A549 (cell line): Measurements from ENCODE around the gene CFAP58. TPM values are rescaled to one million over a fixed set of nuclear protein-coding genes. Genes with fewer than 3 reads are reported as not detected.

Experiments used
- ATAC-seq, 2 experiments: fragments of 200-7000 bp in 1 of 2; fragments of >200 bp in 1 of 2; cut with Nextera tagmentation in 1 of 2; cut with Tn5 transposase in 1 of 2; 3 replicates each; pipeline versions ENCODE4 v1.8.0 to v1.9.1; 2018 to 2020; ENCODE audit warnings: mild to moderate bottlenecking in 1 of 2, moderate library complexity in 1 of 2
- CTCF ChIA-PET: fragments of 300-600 bp; sonication (Branson Sonifier 250); formaldehyde crosslinking; extraction: SDS; loops from one replicate; lab custom pipeline; 2021; ENCODE audit warnings: antibody characterized with exemption, inconsistent platforms; lab: Yijun Ruan, JAX
- POLR2A ChIA-PET: fragments of 350-600 bp; formaldehyde crosslinking; extraction: SDS; loops from one replicate; lab custom pipeline; 2021; ENCODE audit warnings: antibody characterized with exemption, inconsistent platforms; lab: Yijun Ruan, JAX
- DNase-seq, 2 experiments: peaks; one replicate each; pipeline versions ENCODE4 v3.0.0 to v3.0.0-alpha.2; 2011 to 2016; ENCODE audit warnings: low read depth in 1 of 2, low spot score in 1 of 2
- FAIRE-seq: peaks from 2 replicates; lab custom pipeline; 2011; peaks lifted over from hg19 to GRCh38; lab: Jason Lieb, UNC
- H3K27ac ChIP-seq, 2 experiments: fragments of >200 bp; sonication (Bioruptor Twin); formaldehyde crosslinking; 3 replicates each; pipeline ENCODE4 v1.5.1; 2016 to 2017
- H3K4me1 ChIP-seq: fragments of >200 bp; sonication (Bioruptor Twin); formaldehyde crosslinking; 3 replicates; pipeline ENCODE4 v1.6.1; 2016
- H3K4me2 ChIP-seq: fragments of >200 bp; sonication (Bioruptor Twin); formaldehyde crosslinking; 3 replicates; pipeline ENCODE4 v1.6.1; 2016
- H3K4me3 ChIP-seq: fragments of >200 bp; sonication (Bioruptor Twin); formaldehyde crosslinking; 3 replicates; pipeline ENCODE4 v1.5.1; 2016
- H3K9me3 ChIP-seq: fragments of >200 bp; sonication (Bioruptor Twin); formaldehyde crosslinking; 3 replicates; pipeline ENCODE4 v1.6.1; 2016
- EHMT2 ChIP-seq: fragments of 200-600 bp; sonication (generic); IDR thresholded peaks from 2 replicates; pipeline ENCODE4 v1.6.1; 2016; ENCODE audit warnings: antibody characterized with exemption, low read depth, mild to moderate bottlenecking, moderate library complexity
- EP300 ChIP-seq, 2 experiments: fragments of >200 bp; sonication (Bioruptor Twin); formaldehyde crosslinking; IDR thresholded peaks; 2 replicates in 1 of 2; 3 replicates in 1 of 2; pipeline ENCODE4 v1.6.1; 2016 to 2017
- FOSB ChIP-seq: fragments of 250-450 bp; sonication (Bioruptor Pico); IDR thresholded peaks from 2 replicates; pipeline ENCODE4 v1.5.0; 2020; ENCODE audit warnings: mild to moderate bottlenecking, moderate library complexity
- FOSL2 ChIP-seq, 2 experiments: fragments of 450-650 bp in 1 of 2; fragments of >200 bp in 1 of 2; sonication (Bioruptor Twin) in 1 of 2; formaldehyde crosslinking; IDR thresholded peaks; 2 replicates each; pipeline versions ENCODE4 v1.5.0 to v1.6.1; 2016 to 2020; ENCODE audit warnings: mild to moderate bottlenecking in 1 of 2, moderate library complexity in 1 of 2
- GATA3 ChIP-seq: IDR thresholded peaks from 2 replicates; pipeline ENCODE4 v1.6.1; 2012; ENCODE audit warnings: borderline replicate concordance
- HEYL ChIP-seq: fragments of 250-450 bp; sonication (Bioruptor Pico); IDR thresholded peaks from 2 replicates; pipeline ENCODE4 v1.8.0; 2021; ENCODE audit warnings: mild to moderate bottlenecking, moderate library complexity
- HOXB13 ChIP-seq: fragments of 250-450 bp; sonication (Bioruptor Pico); IDR thresholded peaks from 2 replicates; pipeline ENCODE4 v1.5.0; 2020; ENCODE audit warnings: low read depth, mild to moderate bottlenecking, moderate library complexity
- JUN ChIP-seq, 2 experiments: fragments of >200 bp; sonication (Bioruptor Twin); formaldehyde crosslinking; IDR thresholded peaks; 2 replicates in 1 of 2; 3 replicates in 1 of 2; pipeline ENCODE4 v1.6.1; 2016 to 2017
- KDM1A ChIP-seq: fragments of 200-600 bp; sonication (generic); IDR thresholded peaks from 2 replicates; pipeline ENCODE4 v1.6.1; 2016; ENCODE audit warnings: low read depth, mild to moderate bottlenecking
- MAZ ChIP-seq: fragments of 150-350 bp; IDR thresholded peaks from 2 replicates; pipeline ENCODE4 v1.6.1; 2014; ENCODE audit warnings: antibody characterized with exemption, low read depth, low read length, borderline replicate concordance
- MYC ChIP-seq: IDR thresholded peaks from 2 replicates; pipeline ENCODE4 v1.6.1; 2012; ENCODE audit warnings: mild to moderate bottlenecking, inconsistent platforms, low read length, improper control_type of control experiment, borderline replicate concordance
- PHF8 ChIP-seq: fragments of 200-600 bp; sonication (generic); IDR thresholded peaks from 2 replicates; pipeline ENCODE4 v1.6.1; 2016; ENCODE audit warnings: low read depth, mild to moderate bottlenecking, antibody characterized with exemption, moderate library complexity, borderline replicate concordance
- RAD21 ChIP-seq, 2 experiments: fragments of >200 bp in 1 of 2; sonication (Bioruptor Twin) in 1 of 2; formaldehyde crosslinking in 1 of 2; IDR thresholded peaks in 1 of 2; conservative IDR thresholded peaks in 1 of 2; 2 replicates in 1 of 2; 3 replicates in 1 of 2; pipeline ENCODE4 v1.6.1; 2012 to 2018; ENCODE audit warnings: inconsistent platforms in 1 of 2
- RCOR1 ChIP-seq: fragments of 150-350 bp; IDR thresholded peaks from 2 replicates; pipeline ENCODE4 v1.6.1; 2014; ENCODE audit warnings: antibody characterized with exemption, low read length, low read depth
- SMC3 ChIP-seq: fragments of >200 bp; sonication (Bioruptor Twin); formaldehyde crosslinking; IDR thresholded peaks from 3 replicates; pipeline ENCODE4 v1.6.1; 2018; ENCODE audit warnings: inconsistent platforms
- SREBF2 ChIP-seq: fragments of 450-650 bp; IDR thresholded peaks from 2 replicates; pipeline ENCODE4 v1.6.1; 2014; ENCODE audit warnings: mild to moderate bottlenecking, moderate library complexity
- TP53 ChIP-seq: fragments of 250-450 bp; sonication (Bioruptor Pico); IDR thresholded peaks from 2 replicates; pipeline ENCODE4 v1.5.0; 2021; ENCODE audit warnings: mild to moderate bottlenecking, moderate library complexity
- ZFP36 ChIP-seq: fragments of 450-650 bp; IDR thresholded peaks from 2 replicates; pipeline ENCODE4 v1.6.1; 2014; ENCODE audit warnings: borderline replicate concordance; ENCODE audit not compliant: partially characterized antibody
- ZNF302 ChIP-seq: fragments of 250-450 bp; sonication (Bioruptor Pico); IDR thresholded peaks from 2 replicates; pipeline ENCODE4 v1.9.0; 2021; ENCODE audit warnings: inconsistent platforms, mild to moderate bottlenecking, moderate library complexity
- WGBS: methylation state at CpG from one replicate; pipeline ENCODE4 v1.1.6; 2017; ENCODE audit errors: missing lambda C conversion rate; 5-methylcytosine and 5-hydroxymethylcytosine counted together
- polyA plus RNA-seq, 4 experiments: library from polyadenylated mRNA; depleted of rRNA in 3 of 4; stranded (reverse); fragments of >200 nt; fragmentation: RNase III in 1 of 4; extraction: RNeasy Plus Mini Kit Qiagen cat#74134 plus additional on column Dnase treatment in 1 of 4; gene quantifications; 2 replicates in 3 of 4; 3 replicates in 1 of 4; pipeline ENCODE4 v1.2.3, GENCODE V29; 2011 to 2017
- TF ChIP-seq, protein P1 (sequence below): fragments of >200 bp; sonication (Bioruptor Twin); formaldehyde crosslinking; IDR thresholded peaks from 3 replicates; pipeline ENCODE4 v1.5.1; 2016
- TF ChIP-seq, protein P2 (sequence below): fragments of >200 bp; sonication (Bioruptor Twin); formaldehyde crosslinking; IDR thresholded peaks from 2 replicates; pipeline ENCODE4 v1.6.1; 2016
- TF ChIP-seq, protein P3 (sequence below): IDR thresholded peaks from 2 replicates; pipeline ENCODE4 v1.6.1; 2012; ENCODE audit warnings: low read depth, borderline replicate concordance
- TF ChIP-seq, protein P4 (sequence below): fragments of 250-450 bp; sonication (Bioruptor Pico); IDR thresholded peaks from 2 replicates; pipeline ENCODE4 v1.5.0; 2020; ENCODE audit warnings: low read depth, mild to moderate bottlenecking, moderate library complexity

Gene CFAP58
- polyA plus RNA-seq, 2 of the 4 experiments (the other 2 are of a cell fraction) = 0.22 to 0.25 TPM

GRCh38 chr10:104417637-104418292 is 64.1 kb downstream of the CFAP58 start:
- CTCF ChIA-PET = interaction anchor here (2.8 kb wide), 1 partner anchor 11 kb away, joined by 14 read pairs; no protein-coding TSS in a partner anchor

GRCh38 chr10:104424719-104425118 is 71.1 kb downstream of the CFAP58 start:
- H3K4me3 ChIP-seq = no peak overlapping the region
- H3K4me1 ChIP-seq = no peaks in the 10 kb centered on the region
- DNase-seq = no peak
- no peak overlapping the region for H3K27ac ChIP-seq
- H3K9me3 ChIP-seq = no peaks in the 10 kb centered on the region
- ChIA-PET CTCF (interaction anchor here (0.6 to 1.8 kb wide), 5 partner anchors 12 to 352 kb away, joined by 3 to 7 read pairs (median 3); no protein-coding TSS in a partner anchor), POLR2A (no interaction called here)
- no peak for FAIRE-seq
- no peak for ATAC-seq
- 21% methylated on average over 1 of the region's 1 CpG for WGBS
- no peak overlapping the region for H3K4me2 ChIP-seq
- no peak for TF ChIP-seq EP300 (IDR thresholded peaks at IDR 0.05)
- TF ChIP-seq, protein P1, sequence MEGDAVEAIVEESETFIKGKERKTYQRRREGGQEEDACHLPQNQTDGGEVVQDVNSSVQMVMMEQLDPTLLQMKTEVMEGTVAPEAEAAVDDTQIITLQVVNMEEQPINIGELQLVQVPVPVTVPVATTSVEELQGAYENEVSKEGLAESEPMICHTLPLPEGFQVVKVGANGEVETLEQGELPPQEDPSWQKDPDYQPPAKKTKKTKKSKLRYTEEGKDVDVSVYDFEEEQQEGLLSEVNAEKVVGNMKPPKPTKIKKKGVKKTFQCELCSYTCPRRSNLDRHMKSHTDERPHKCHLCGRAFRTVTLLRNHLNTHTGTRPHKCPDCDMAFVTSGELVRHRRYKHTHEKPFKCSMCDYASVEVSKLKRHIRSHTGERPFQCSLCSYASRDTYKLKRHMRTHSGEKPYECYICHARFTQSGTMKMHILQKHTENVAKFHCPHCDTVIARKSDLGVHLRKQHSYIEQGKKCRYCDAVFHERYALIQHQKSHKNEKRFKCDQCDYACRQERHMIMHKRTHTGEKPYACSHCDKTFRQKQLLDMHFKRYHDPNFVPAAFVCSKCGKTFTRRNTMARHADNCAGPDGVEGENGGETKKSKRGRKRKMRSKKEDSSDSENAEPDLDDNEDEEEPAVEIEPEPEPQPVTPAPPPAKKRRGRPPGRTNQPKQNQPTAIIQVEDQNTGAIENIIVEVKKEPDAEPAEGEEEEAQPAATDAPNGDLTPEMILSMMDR = no peak
- no peak for TF ChIP-seq MAZ

More at GRCh38 chr10:104417637-104418292, 64.1 kb downstream of the CFAP58 start:
- DNase-seq (no peak), ATAC-seq (no peak), FAIRE-seq (no peak)
- H3K4me1 ChIP-seq = no peaks in the 10 kb centered on the region
- POLR2A ChIA-PET = no interaction called here
- H3K9me3 ChIP-seq = no peaks in the 10 kb centered on the region
- WGBS = 65% methylated on average over 6 of the region's 6 CpGs
- H3K4me3 ChIP-seq = no peak overlapping the region
- TF ChIP-seq EP300 (IDR thresholded peaks at IDR 0.05) (no peak), SMC3 (no peak), PHF8 (no peak), HEYL (CRISPR knock-in tag) (no peak), FOSL2 (IDR thresholded peaks at IDR 0.05) (no peak), FOSL2 (CRISPR knock-in tag; IDR thresholded peaks at IDR 0.05) (no peak), RAD21 (conservative IDR thresholded peaks at IDR 0.05 in 1 of 2, IDR thresholded peaks at IDR 0.05 in 1 of 2) (no peak), MYC (no peak), JUN (IDR thresholded peaks at IDR 0.05) (no peak), FOSB (no peak), TP53 (CRISPR knock-in tag) (no peak), GATA3 (no peak), KDM1A (no peak), ZNF302 (CRISPR knock-in tag) (no peak)
- TF ChIP-seq, protein P2, sequence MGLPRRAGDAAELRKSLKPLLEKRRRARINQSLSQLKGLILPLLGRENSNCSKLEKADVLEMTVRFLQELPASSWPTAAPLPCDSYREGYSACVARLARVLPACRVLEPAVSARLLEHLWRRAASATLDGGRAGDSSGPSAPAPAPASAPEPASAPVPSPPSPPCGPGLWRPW = no peak
- TF ChIP-seq, protein P1 = no peak
- no peak overlapping the region for H3K4me2 ChIP-seq
- no peak overlapping the region for H3K27ac ChIP-seq

DNA sequence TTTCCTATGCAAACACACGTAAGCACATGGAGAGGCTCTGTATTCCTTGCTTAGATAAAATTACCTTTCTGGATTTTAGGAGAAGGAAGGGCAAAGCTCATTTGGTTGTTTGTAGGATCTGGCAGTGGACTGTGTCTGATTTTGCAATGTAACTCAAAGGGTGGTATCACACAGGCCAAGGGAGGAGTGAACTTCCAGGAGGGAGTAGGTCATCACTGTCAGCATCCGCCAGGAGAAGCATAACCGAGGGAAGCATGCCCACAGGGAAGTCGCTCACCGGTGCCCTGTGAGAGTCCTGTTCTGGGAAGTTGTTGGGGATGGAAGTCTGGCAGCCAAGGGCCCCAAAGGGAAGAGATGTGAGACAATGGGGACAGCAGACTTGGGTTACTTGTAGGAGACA is 74.4 kb downstream of the CFAP58 start:
- DNase-seq (no peak), ATAC-seq (no peak), FAIRE-seq (no peak)
- H3K4me2 ChIP-seq = no peak overlapping the region
- H3K27ac ChIP-seq = no peak overlapping the region
- CTCF ChIA-PET = no interaction called here
- H3K4me3 ChIP-seq = no peak overlapping the region
- POLR2A ChIA-PET = no interaction called here
- no peaks in the 10 kb centered on the region for H3K4me1 ChIP-seq
- no peaks in the 10 kb centered on the region for H3K9me3 ChIP-seq
- 48% methylated on average over 5 of the region's 5 CpGs for WGBS
- TF ChIP-seq, protein P3, sequence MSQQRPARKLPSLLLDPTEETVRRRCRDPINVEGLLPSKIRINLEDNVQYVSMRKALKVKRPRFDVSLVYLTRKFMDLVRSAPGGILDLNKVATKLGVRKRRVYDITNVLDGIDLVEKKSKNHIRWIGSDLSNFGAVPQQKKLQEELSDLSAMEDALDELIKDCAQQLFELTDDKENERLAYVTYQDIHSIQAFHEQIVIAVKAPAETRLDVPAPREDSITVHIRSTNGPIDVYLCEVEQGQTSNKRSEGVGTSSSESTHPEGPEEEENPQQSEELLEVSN = no peak
- TF ChIP-seq SREBF2 (no peak), ZFP36 (no peak), HOXB13 (CRISPR knock-in tag) (no peak), PHF8 (no peak), EHMT2 (no peak), SMC3 (no peak), EP300 (IDR thresholded peaks at IDR 0.05) (no peak), RCOR1 (no peak)
- TF ChIP-seq, protein P4, sequence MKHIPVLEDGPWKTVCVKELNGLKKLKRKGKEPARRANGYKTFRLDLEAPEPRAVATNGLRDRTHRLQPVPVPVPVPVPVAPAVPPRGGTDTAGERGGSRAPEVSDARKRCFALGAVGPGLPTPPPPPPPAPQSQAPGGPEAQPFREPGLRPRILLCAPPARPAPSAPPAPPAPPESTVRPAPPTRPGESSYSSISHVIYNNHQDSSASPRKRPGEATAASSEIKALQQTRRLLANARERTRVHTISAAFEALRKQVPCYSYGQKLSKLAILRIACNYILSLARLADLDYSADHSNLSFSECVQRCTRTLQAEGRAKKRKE (CRISPR knock-in tag) = no peak
